Stimulated activated CD4-positive, alpha-beta T cell treated with anti-CD3 and anti-CD28 coated beads, Interleukin-4, amount 100 ng/mL, for 1 hour (primary cell): ENCODE data around the gene TAOK3.
A peak's percentile ranks its signal among the peaks of the same experiment; 100 is the strongest.

Experiments
- DNase-seq: peaks from one replicate; pipeline ENCODE4 v3.0.0-alpha.2; 2020

TAOK3 gene

DNA sequence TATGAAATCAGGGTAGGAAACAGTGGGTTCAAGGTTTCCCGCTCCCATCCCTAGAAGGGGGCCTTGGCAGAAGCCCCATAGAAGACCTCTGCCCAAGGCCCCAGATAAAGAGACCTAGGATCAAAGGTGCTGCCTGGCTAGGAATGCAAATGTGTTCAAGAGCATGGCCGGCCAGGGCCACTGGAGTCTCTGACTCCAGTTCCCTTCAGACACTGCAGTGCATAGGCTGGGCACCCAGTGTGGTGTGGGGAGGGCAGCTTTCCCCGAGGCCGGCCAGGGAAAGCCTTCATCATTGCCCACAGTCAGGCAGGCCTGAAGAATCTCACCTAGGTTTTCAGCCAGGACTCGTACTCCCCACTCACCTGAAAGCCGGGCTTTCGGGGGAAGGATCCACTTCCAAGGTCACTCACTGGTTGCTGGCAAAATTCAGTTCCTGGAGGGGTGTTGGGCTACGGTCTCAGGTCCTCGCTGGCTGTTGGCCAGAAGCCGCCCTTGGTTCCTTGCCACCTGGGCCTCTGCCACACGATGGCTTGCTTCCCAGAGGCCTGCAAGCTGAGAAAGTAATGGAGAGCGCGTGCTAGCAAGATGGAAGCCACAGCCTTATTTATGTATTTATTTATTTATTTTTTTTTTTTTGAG lies 246.5 kb downstream of the TAOK3 start:
- DNase-seq: no peak

GRCh38 chr12:118125743-118126118 lies 247.0 kb downstream of the TAOK3 start:
- no peak for DNase-seq

GRCh38 chr12:118124333-118124874 lies 248.3 kb downstream of the TAOK3 start:
- DNase-seq: no peak

DNA sequence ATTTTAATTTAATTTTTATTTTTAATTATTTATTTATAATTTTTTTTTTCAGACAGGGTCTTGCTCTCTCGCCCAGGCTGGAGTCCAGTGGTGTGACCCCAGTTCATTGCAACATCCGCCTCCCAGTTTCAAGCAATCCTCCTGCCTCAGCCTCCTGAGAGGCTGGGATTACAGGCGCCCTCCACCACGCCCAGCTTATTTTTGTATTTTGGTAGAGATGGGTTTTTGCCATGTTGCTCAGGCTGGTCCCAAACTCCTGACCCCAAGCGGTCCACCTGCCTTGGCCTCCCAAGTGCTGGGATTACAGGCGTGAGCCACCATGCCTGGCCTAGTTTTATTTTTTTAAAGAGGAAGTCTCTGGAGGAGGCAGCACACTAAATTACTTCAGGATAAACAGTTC lies 250.4 kb downstream of the TAOK3 start:
- no peak for DNase-seq

DNA sequence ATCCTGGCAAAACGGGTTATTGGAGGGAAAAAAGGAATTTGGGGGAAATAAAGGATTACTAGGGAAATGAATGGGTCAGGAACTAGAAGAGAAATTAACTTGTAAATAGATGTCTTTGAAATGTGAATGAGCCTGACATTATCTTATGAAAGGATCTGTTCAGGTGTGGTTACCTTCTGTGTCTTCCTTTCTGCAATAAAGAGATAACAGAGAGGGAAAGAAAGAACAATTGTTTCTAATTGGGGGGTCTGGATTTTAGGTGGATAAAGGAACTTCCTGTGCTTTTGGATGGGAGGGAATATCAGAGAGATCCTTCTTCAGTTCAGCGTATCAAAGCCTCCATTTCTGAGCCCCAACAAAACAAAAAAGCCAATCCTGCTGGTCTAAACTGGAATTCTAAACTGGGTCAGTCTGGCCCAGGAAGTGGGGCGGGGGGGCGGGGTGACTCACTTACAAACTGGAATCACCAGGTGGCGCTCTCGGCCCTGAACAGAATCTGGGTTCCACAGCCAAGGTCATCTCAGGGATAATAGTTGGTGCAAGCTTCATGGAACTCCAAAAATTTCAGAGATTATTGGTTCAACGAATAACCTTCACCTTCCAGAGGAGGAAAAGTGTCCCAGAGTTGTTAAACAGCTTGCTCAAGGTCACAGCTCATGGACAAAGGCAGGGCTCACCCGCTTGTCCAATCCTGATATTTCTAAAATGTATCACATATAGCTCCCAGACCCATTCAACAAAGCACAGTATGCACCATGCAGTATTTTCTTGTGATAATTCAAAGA lies 251.9 kb downstream of the TAOK3 start:
- DNase-seq: peak; percentile 62

GRCh38 chr12:118119449-118119879 lies 253.2 kb downstream of the TAOK3 start:
- DNase-seq: no peak

- no peak for DNase-seq
These were observed 263.6 kb downstream of the TAOK3 start for GRCh38 chr12:118109088-118109487.

DNA sequence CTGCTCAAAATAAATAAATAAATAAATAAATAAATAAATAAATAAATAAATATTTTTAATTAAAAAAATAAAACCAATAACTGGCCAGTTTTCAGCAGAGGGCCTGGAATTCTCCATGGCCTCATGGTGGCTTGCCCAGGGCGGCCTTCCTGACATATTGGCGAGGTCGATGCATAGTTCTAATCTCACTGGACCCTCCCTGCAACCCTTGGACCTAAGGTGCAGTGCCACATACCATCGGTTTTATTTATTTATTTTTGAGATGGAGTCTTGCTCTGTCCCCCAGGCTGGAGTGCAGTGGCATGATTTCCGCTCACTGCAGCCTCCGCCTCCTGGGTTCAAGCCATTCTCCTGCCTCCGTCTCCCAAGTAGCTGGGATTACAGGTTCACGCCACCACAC lies 265.0 kb downstream of the TAOK3 start:
- DNase-seq: no peak

- no peak for DNase-seq
These were observed 265.7 kb downstream of the TAOK3 start for GRCh38 chr12:118107011-118107410.

GRCh38 chr12:118103601-118104382 lies 268.9 kb downstream of the TAOK3 start, which contains the start of gene VSIG10:
Gene VSIG10 (minus strand): TSS chr12:118104011. CDS start chr12:118103671, 340 bp downstream.
- DNase-seq: peak; percentile 16

- peak; percentile 7 for DNase-seq
These were observed 269.5 kb downstream of the TAOK3 start for GRCh38 chr12:118103201-118103600.

GRCh38 chr12:118102609-118103008 lies 270.1 kb downstream of the TAOK3 start:
- no peak for DNase-seq

DNA sequence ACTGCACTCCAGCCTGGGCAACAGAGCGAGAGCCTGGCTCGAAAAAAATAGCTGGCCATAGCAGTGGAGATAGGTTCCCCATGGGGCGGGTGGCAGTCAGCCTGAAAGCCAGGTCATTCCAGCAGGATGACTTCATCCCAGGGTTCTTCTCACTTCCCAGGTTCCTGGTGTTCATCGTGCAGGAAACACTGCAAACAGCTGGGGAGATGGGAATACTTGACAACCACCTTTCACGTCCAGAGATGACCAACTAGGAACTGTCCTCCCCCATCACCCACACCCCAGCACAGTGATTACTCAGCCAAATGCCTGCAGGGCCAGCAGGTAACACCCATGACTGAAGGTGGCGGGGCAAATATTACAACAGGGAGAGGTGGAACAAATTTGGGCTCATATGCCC lies 270.6 kb downstream of the TAOK3 start:
- no peak for DNase-seq

DNA sequence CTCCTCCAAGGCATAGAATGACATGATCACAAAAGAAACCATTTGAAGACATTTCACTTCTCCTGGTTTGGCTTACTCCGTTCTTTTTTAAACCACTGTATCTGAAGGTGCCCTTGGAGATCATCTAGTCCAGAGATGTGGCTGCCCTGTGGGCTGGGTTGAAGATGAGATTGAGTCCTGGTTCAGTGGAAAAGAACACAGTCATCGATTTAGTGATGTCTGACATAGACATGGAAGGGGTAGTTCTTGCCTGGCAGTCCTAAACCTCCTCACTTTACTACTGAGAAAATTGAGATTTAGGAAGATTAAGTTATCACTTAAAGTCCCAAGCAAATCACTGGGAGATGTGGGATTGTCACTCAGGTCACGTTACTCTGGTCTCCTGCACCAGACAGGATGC lies 271.7 kb downstream of the TAOK3 start:
- no peak for DNase-seq
